Measurements from ENCODE around the gene SCRN1.

DNA sequence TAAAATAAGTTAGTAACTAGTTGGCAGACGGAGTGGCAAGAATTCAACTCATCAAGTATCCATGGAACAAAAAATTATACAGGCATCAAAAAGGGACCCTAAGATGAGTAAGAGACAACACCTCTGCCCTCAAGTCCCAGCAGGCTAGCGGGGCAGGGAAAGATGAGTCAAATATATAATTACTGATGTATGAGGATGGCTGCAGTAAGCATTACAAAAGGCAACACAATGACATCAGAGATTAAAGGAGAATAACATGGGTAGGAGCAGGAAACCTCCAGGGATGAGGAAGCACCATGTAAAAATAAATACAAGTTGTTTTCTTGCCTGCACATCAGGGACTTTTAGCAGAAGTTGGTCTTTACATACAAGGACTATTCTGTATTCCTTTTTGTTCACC, 49.4 kb downstream of the SCRN1 start:
- TF ChIP-seq, protein P1, sequence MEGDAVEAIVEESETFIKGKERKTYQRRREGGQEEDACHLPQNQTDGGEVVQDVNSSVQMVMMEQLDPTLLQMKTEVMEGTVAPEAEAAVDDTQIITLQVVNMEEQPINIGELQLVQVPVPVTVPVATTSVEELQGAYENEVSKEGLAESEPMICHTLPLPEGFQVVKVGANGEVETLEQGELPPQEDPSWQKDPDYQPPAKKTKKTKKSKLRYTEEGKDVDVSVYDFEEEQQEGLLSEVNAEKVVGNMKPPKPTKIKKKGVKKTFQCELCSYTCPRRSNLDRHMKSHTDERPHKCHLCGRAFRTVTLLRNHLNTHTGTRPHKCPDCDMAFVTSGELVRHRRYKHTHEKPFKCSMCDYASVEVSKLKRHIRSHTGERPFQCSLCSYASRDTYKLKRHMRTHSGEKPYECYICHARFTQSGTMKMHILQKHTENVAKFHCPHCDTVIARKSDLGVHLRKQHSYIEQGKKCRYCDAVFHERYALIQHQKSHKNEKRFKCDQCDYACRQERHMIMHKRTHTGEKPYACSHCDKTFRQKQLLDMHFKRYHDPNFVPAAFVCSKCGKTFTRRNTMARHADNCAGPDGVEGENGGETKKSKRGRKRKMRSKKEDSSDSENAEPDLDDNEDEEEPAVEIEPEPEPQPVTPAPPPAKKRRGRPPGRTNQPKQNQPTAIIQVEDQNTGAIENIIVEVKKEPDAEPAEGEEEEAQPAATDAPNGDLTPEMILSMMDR (IDR thresholded peaks at IDR 0.05 in 4 of 5, conservative IDR thresholded peaks at IDR 0.05 in 1 of 5), result no peak
- TF ChIP-seq POLR2A (IDR thresholded peaks at IDR 0.05), result no peak
